ENCODE results near the gene BHLHA15. TPM values are rescaled to one million over a fixed set of nuclear protein-coding genes. Genes with fewer than 3 reads are reported as not detected.

The BHLHA15 gene
- total RNA-seq, 4 donors from 2014 or later: 2.0 to 7.3 TPM; not detected in 2

GRCh38 chr7:98242934-98243333, 31.7 kb downstream of the BHLHA15 start:
- H3K4me1 ChIP-seq: no peaks in the 10 kb centered on the region
- H3K27ac ChIP-seq: no peak overlapping the region
- DNase-seq: no peak
- no peaks in the 10 kb centered on the region for H3K27me3 ChIP-seq
- no peaks in the 10 kb centered on the region for H3K9me3 ChIP-seq
- intact Hi-C loops (cut with DNase I; ENCODE audit: low total_unique reads): no loop called here
- TF ChIP-seq POLR2A (IDR thresholded peaks at IDR 0.05): no peak
- no peak for TF ChIP-seq POLR2AphosphoS5 (IDR thresholded peaks at IDR 0.05)
- no peak for TF ChIP-seq CTCF (IDR thresholded peaks at IDR 0.05)
- TF ChIP-seq EP300 (IDR thresholded peaks at IDR 0.05; ENCODE audit: low read depth): no peak
- 87 to 100% methylated on average over 3 to 4 of the region's 4 CpGs for WGBS, 2 donors (ENCODE audit: low coverage in 1 of 2)
- no peak overlapping the region for H3K4me3 ChIP-seq
- no peaks in the 10 kb centered on the region for H3K36me3 ChIP-seq
- in situ Hi-C loops (cut with MboI; ENCODE audit: low pct_ligation_motif_present in 1 of 4, low pct_unique_long_range_greater_than_20kb in 1 of 4, low sequenced_read_pairs in 3 of 4): no loop called here

GRCh38 chr7:98244871-98245270, 33.6 kb downstream of the BHLHA15 start:
- peaks cover 0 to 13% (median 1%) of the 10 kb centered on the region in 4 donors for H3K4me1 ChIP-seq
- no peaks in the 10 kb centered on the region for H3K27me3 ChIP-seq
- intact Hi-C loops (cut with DNase I; ENCODE audit: low total_unique reads): no loop called here
- no peak overlapping the region for H3K4me3 ChIP-seq
- 96 to 100% methylated on average over 1 to 14 of the region's 14 CpGs for WGBS, 2 donors (ENCODE audit: low coverage in 1 of 2)
- no peak overlapping the region for H3K27ac ChIP-seq
- no peak for DNase-seq
- TF ChIP-seq POLR2AphosphoS5 (IDR thresholded peaks at IDR 0.05) (no peak), EP300 (IDR thresholded peaks at IDR 0.05; ENCODE audit: low read depth) (no peak), CTCF (IDR thresholded peaks at IDR 0.05) (no peak), POLR2A (IDR thresholded peaks at IDR 0.05) (no peak)
- no peaks in the 10 kb centered on the region for H3K9me3 ChIP-seq
- no peaks in the 10 kb centered on the region for H3K36me3 ChIP-seq
- in situ Hi-C loops (cut with MboI; ENCODE audit: low pct_ligation_motif_present in 1 of 4, low pct_unique_long_range_greater_than_20kb in 1 of 4, low sequenced_read_pairs in 3 of 4): no loop called here

GRCh38 chr7:98248156-98248555, 36.9 kb downstream of the BHLHA15 start:
- DNase-seq: no peak
- H3K27ac ChIP-seq: no peak overlapping the region
- H3K36me3 ChIP-seq: no peaks in the 10 kb centered on the region
- TF ChIP-seq CTCF (IDR thresholded peaks at IDR 0.05) (no peak), POLR2A (IDR thresholded peaks at IDR 0.05) (no peak)
- WGBS, 2 donors (ENCODE audit: low coverage in 1 of 2): 92% methylated on average over 12 of the region's 12 CpGs; no CpG with 5 or more reads in 1 of the 2 donors
- intact Hi-C loops (cut with DNase I; ENCODE audit: low total_unique reads): no loop called here
- no peaks in the 10 kb centered on the region for H3K27me3 ChIP-seq
- peaks cover 5 to 36% (median 21%) of the 10 kb centered on the region in 4 donors for H3K4me1 ChIP-seq
- no peak overlapping the region for H3K4me3 ChIP-seq
- in situ Hi-C loops (cut with MboI; ENCODE audit: low pct_ligation_motif_present in 1 of 4, low pct_unique_long_range_greater_than_20kb in 1 of 4, low sequenced_read_pairs in 3 of 4): no loop called here
- no peaks in the 10 kb centered on the region for H3K9me3 ChIP-seq

GRCh38 chr7:98249106-98249505, 37.9 kb downstream of the BHLHA15 start:
- Histone ChIP-seq H3K27me3 (no peaks in the 10 kb centered on the region), H3K27ac (peak overlapping the region in 3 of 4 donors; percentile 20 to 44 (median 22)), H3K4me1 (peaks cover 6 to 40% (median 25%) of the 10 kb centered on the region in 4 donors), H3K36me3 (no peaks in the 10 kb centered on the region), H3K4me3 (no peak overlapping the region), H3K9me3 (no peaks in the 10 kb centered on the region)
- in situ Hi-C loops (cut with MboI; ENCODE audit: low pct_ligation_motif_present in 1 of 4, low pct_unique_long_range_greater_than_20kb in 1 of 4, low sequenced_read_pairs in 3 of 4) (no loop called here), intact Hi-C loops (cut with DNase I; ENCODE audit: low total_unique reads) (no loop called here)
- TF ChIP-seq POLR2AphosphoS5 (IDR thresholded peaks at IDR 0.05) (no peak), EP300 (IDR thresholded peaks at IDR 0.05; ENCODE audit: low read depth) (no peak), POLR2A (IDR thresholded peaks at IDR 0.05) (no peak), CTCF (IDR thresholded peaks at IDR 0.05) (no peak)
- WGBS, 2 donors (ENCODE audit: low coverage in 1 of 2): 81 to 82% methylated on average over 4 to 5 of the region's 6 CpGs
- DNase-seq: no peak

Data from transverse colon (tissue), 4 donors.